NCI-H2227 (cell line): Measurements from ENCODE around the gene TMEM272.

ENCODE experiments used
- DNase-seq: peaks from one replicate; lab custom pipeline; 2025; ENCODE audit not compliant: unreplicated experiment; lab: John Stamatoyannopoulos, UW

Gene TMEM272

GRCh38 chr13:51856027-51856736 lies 11.2 kb upstream of the TMEM272 start:
- no peak for DNase-seq

- DNase-seq = no peak
Measured at GRCh38 chr13:51849145-51850101, 4.4 kb upstream of the TMEM272 start.

GRCh38 chr13:51848674-51849073 lies 3.7 kb upstream of the TMEM272 start:
- no peak for DNase-seq

- no peak for DNase-seq
Measured at GRCh38 chr13:51846756-51847155, 1.8 kb upstream of the TMEM272 start.

DNA sequence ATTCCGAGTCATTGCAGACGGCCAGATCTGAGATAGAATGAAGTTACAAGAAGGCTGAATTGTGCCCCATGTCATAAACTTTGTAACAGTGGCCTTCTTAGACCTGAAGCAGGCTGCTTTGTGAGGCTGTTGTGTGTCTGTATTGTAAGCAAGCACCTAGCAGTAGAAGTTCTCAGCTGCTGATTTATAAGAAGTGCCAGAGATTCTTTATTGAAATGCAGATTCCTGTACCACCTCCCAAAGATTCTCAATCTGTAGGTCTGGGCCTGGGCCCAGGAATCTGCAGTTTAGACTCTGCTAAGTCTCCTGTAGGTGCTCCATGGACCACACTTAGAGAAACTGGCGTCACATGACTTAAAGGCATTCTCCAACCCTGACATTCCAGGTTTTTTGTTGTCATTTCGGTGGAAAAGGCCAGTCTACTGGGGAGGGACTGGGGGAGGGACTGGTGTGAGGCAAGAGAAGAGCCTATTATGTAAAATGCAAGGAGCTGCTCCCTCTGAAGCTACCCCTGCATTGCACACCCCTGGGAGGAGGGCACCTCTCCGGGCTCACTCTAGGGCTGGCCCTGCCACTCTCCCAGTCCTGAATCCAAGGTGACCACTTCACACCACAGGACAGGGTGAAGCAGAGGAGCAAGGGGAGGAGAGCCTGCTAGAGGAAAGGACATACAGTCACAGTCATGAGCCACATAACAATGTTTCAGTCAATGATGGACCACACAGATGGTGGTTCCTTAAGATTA lies 769 bp upstream of the TMEM272 start:
- no peak for DNase-seq

GRCh38 chr13:51843529-51843928 lies 1.4 kb downstream of the TMEM272 start:
- no peak for DNase-seq

GRCh38 chr13:51841732-51842131 lies 3.2 kb downstream of the TMEM272 start:
- no peak for DNase-seq

GRCh38 chr13:51840917-51841316 lies 4.1 kb downstream of the TMEM272 start:
- no peak for DNase-seq

DNA sequence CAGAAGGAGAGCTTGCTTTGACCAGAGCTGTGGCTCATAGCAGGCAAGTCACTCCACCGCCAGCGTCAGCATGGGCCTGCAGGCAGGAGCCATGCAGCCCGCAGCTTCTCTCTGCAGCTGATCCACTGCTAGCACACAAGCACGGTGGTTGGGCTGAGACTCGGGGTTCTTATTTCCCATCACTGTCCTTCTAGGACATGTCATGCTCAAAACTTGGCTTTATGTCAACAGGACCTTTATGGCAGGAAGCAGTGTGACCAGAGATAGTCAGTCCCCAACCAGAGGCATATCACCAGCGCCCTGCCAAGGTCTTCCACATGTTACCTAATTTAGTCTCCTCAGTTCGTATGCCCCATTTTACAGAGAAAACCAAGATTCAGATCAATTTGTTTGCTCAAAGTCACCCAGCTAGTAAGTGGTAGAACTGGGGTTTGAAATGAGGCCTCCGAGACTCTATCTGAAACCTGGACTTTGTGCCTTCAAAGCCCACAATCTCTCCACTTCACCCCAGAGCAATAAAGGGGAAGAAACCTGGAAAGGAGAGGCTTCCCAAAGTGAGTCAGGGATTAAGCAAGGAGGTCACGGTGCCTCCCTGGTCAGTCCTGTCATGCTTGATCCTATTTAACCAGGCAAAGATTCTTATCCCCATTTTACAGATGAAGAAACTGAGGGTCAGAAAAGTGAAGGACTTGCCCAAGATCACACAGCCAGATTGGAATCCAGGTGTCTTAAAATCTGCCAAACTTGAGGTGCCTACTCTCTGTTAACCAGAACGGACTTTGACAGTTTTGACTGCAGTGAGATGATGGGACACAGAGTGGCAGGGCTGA lies 5.1 kb downstream of the TMEM272 start:
- DNase-seq = no peak

GRCh38 chr13:51838240-51838846 lies 6.6 kb downstream of the TMEM272 start:
- DNase-seq = no peak

GRCh38 chr13:51837016-51837415 lies 8.0 kb downstream of the TMEM272 start:
- DNase-seq = no peak

DNA sequence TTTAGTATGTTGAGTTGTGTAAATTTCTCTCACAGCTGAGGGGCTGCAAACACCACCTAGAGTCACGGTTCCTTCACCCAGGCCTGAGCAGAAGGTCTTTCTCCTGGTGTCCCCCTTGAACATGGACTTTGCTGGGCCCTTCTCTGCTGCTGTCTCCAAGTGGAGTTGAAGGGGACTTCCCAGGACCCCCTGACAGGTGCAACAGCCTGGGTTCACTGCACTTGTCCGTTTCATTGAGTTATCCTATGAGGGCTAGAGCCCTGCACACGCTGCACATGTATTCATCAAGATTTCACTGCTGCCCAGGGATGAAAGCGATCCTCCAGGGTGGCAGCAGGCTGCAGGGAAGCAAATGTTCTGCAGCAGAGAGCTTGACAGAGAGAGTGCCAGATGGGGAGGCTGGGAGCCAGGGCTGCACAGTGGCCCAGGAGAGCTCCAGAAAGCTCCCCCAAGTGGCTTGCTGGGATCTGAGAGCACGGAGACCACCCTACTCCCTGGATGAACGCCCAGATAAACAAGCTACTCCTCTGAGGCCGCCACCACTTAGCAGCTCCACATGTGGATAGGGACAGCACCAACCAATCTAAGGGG lies 10.3 kb downstream of the TMEM272 start:
- no peak for DNase-seq

- no peak for DNase-seq
Measured at GRCh38 chr13:51833980-51834379, 11.0 kb downstream of the TMEM272 start.

DNA sequence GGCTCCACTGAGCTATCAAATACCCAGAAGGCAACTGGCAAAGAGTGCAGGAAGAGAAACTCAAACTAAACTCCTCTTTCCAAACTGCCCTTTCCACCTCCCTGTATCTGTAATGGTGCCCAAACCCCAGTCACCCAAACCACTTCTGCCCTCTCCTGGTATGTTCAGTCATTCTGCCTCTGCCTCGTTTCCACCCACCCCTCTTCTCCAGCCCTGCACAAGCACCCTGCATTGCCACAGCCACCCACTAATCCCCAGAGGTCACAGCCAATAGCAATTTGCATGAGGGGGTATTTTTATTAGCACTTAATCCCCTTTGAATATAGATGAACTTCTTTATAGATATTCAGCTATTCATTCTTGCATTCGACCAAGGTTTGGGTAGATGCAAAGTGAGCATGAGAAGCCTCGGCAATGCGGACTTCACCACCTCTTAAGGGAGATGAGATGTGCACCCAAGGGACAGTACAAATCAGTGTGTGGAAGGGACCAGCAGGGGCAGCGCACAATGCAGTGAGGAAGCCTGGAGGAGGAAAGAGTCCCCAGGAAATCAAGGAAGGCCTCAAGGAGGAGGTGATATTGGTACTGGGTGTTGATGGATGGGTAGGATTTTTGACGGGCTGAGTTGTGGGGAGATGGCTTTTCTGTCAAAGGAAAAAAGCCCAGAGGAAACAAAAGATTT lies 12.4 kb downstream of the TMEM272 start:
- DNase-seq = no peak

DNA sequence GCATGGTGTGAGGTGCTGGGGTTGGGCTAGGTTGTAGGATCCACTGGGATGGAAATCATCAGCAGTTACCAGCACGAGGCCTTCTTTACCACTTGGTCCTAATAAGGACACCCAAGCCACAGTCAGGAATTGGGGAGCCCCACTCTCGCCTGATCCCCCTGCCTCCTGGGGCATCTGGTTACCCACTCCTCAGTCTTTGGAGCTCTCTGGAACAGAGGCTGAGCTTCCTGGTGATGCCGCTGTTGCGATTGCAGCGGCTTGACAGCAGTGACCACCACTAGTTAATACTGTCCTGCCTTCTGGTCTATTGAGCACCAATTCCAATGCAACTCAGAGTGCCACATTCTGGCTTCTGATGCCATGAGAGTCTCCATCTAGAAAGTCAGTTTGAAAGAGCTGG lies 13.5 kb downstream of the TMEM272 start:
- no peak for DNase-seq

GRCh38 chr13:51829568-51829899 lies 15.4 kb downstream of the TMEM272 start:
- DNase-seq = no peak

DNA sequence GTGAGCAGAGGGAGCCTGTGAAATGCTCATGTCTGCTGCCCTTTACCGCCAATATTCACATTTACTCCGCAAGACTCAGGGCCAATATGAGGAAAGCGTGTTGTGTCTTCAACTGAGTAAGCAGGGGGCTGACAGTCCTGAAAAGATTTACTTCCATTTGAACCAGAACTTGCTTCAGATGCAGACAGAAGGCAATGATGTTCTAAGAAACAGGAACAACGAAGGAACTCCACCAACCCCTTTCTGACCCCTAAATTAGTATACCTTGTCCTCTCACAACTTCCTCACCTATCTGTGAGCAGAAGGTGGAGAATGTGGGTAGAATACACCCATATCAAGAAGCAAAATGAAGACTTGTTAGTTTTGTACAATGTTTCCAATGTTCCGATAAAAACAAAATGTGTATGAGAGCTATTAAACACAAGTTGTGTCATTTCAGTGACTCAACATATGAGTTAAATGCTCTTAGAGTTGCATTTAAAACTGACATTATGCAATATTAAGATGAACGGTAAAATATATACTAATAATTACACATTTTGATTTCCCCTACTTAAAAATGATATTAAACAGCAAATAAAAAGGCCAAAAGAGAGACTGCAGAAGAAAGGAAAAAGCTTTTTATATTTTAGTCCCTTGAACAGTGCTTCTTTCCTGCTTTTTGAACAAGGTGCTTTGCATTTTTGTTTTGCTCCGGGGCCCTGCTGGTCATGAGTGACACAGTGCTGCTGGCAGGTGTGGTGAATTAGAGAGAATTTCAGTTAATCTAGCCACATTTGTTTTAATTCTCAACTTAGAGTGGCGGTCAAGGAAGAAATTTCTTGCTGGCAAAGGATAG lies 16.0 kb downstream of the TMEM272 start:
- DNase-seq = no peak

DNA sequence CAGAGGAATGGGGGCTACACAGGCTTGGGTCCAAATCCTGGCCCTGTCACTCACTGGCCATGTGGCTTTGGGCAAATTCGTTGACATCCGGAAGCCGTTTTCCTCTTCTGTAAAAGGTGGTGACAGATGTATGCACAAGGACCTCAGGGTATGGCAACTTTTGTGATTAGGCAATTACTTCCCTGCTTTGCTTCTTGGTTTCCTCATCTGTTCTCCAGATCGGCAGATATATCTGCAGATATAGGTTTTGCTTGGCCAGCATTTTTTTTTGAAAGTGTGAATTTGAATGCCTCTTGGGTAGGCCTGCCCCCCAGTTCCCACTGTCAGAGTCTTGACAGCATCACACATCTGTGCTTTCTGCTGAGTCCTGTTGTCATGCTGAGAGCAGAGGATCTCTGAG lies 17.7 kb downstream of the TMEM272 start:
- no peak for DNase-seq

DNA sequence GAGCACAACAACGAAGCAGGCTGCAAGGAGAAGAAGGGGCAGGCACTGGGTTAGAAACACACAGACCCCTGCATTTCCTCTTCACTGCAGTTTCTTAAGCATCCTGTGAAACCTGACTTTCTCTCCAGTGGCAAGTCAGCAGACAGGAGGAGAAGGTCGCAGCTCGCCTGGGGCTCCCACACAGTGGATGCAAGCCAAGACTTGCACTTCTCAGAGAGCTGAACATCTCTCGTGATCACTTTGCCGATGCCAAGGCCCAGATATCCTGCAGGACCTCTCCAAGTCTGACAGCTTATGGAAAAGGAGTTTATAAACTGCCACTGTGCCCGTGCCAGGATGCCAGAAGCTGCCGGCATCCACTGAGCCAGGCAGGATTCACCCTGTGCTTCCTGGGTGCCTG lies 18.4 kb downstream of the TMEM272 start:
- DNase-seq = no peak
